SK-N-SH (cell line): ENCODE results near the gene COP1.

Experiments
- NRF1 ChIP-seq: IDR thresholded peaks from 2 replicates; pipeline ENCODE4 v1.6.1; 2012; ENCODE audit warnings: low read depth, mild to moderate bottlenecking, low read length
- POLR2AphosphoS5 ChIP-seq: IDR thresholded peaks from 2 replicates; pipeline ENCODE4 v1.6.1; 2012; ENCODE audit warnings: low read depth, low read length
- TF ChIP-seq, protein P1 (sequence below): fragments of 200-600 bp; sonication (generic); IDR thresholded peaks from 2 replicates; pipeline ENCODE4 v1.6.1; 2017; ENCODE audit warnings: antibody characterized with exemption, mild to moderate bottlenecking, moderate library complexity
- TF ChIP-seq, protein P2 (sequence below): IDR thresholded peaks from 2 replicates; pipeline ENCODE4 v1.4.0; 2012; ENCODE audit warnings: low read depth, borderline replicate concordance

DNA sequence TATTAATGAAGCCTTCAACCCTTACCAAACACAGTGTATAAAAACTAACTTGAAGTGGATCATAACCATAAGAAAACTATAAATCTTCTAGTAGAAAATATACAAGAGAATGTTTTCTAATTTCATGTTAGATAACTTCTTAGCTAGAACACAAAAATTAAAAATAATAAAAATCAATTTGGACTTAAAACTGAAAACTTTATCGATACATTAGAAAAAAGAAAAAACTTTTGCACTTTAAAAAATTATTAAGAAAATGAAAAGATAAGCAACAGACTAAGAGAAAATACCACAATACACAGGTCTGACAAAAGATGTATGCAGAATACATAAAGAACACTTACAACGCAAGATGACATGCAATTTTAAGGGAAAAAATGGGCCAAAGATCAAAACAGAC lies 8.7 kb downstream of the COP1 start:
- TF ChIP-seq, protein P1, sequence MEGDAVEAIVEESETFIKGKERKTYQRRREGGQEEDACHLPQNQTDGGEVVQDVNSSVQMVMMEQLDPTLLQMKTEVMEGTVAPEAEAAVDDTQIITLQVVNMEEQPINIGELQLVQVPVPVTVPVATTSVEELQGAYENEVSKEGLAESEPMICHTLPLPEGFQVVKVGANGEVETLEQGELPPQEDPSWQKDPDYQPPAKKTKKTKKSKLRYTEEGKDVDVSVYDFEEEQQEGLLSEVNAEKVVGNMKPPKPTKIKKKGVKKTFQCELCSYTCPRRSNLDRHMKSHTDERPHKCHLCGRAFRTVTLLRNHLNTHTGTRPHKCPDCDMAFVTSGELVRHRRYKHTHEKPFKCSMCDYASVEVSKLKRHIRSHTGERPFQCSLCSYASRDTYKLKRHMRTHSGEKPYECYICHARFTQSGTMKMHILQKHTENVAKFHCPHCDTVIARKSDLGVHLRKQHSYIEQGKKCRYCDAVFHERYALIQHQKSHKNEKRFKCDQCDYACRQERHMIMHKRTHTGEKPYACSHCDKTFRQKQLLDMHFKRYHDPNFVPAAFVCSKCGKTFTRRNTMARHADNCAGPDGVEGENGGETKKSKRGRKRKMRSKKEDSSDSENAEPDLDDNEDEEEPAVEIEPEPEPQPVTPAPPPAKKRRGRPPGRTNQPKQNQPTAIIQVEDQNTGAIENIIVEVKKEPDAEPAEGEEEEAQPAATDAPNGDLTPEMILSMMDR: no peak
- TF ChIP-seq NRF1 (no peak), POLR2AphosphoS5 (no peak)
- TF ChIP-seq, protein P2, sequence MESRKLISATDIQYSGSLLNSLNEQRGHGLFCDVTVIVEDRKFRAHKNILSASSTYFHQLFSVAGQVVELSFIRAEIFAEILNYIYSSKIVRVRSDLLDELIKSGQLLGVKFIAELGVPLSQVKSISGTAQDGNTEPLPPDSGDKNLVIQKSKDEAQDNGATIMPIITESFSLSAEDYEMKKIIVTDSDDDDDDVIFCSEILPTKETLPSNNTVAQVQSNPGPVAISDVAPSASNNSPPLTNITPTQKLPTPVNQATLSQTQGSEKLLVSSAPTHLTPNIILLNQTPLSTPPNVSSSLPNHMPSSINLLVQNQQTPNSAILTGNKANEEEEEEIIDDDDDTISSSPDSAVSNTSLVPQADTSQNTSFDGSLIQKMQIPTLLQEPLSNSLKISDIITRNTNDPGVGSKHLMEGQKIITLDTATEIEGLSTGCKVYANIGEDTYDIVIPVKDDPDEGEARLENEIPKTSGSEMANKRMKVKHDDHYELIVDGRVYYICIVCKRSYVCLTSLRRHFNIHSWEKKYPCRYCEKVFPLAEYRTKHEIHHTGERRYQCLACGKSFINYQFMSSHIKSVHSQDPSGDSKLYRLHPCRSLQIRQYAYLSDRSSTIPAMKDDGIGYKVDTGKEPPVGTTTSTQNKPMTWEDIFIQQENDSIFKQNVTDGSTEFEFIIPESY: no peak
